ENCODE results near the gene CRTC3. TPM values are rescaled to one million over a fixed set of nuclear protein-coding genes. Genes with fewer than 3 reads are reported as not detected.
"Not testable (repeated sequence)": the region's sequence is repeated elsewhere in the genome, so short reads cannot be mapped to it uniquely, and the experiment has no call there.

The CRTC3 gene
- total and polyA plus RNA-seq, 2 experiments from 2014 or later = 15.1 to 24.5 TPM

DNA sequence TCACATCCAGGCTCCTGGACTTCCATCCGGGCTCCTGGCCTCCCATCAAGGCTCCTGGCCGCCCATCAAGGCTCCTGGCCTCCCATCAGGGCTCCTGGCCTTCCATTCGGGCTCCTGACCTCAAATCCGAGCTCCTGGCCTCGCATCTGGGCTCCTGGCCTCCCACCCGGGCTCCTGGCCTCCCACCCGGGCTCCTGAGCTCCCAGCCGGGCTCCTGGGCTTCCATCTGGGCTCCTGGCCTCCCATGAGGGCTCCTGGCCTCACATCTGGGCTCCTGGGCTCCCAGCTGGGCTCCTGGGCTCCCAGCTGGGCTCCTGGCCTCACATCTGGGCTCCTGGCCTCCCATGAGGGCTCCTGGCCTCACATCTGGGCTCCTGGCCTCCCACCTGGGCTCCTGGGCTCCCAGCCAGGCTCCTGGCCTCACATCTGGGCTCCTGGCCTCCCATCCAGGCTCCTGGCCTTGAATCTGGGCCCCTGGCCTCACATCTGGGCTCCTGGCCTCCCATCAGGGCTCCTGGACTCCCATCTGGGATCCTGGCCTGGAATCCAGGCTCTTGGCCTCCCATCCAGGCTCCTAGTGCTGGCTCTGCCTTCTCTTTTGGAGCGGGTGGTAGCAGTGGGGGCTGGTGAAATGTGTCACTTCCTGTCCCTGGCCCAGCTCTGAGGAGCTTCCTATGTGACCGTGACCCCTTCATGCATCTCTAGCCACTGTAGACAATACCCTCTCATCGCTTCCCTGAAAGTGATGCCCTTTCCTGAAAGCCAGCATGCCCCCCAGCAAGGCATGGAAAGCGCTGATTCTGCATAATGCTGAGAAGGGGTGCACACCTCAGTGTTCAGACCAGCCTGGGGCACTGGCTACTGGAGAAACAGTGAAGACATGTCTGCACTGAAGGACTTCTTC is 124.8 kb downstream of the CRTC3 start:
- Histone ChIP-seq H3K9me3 (ENCODE audit: low read depth) (no peaks in the 10 kb centered on the region), H3K4me3 (no peak overlapping the region), H3K27me3 (no peaks in the 10 kb centered on the region), H3K36me3 (no peaks in the 10 kb centered on the region), H3K4me1 (ENCODE audit: low read depth) (peaks cover 7% of the 10 kb centered on the region), H3K27ac (no peak overlapping the region)
- no peak for TF ChIP-seq CTCF (IDR thresholded peaks at IDR 0.05; ENCODE audit: low read depth, low read length)
- DNase-seq (ENCODE audit: low read depth in 1 of 2, low spot score in 1 of 2) = peak in 1 of 2 donors; percentile 11

- H3K36me3 ChIP-seq; H3K27me3 ChIP-seq; H3K9me3 ChIP-seq (ENCODE audit: low read depth); H3K27ac ChIP-seq; DNase-seq (ENCODE audit: low read depth in 1 of 2, low spot score in 1 of 2); H3K4me1 ChIP-seq (ENCODE audit: low read depth); H3K4me3 ChIP-seq: not testable (repeated sequence)
Observed at GRCh38 chr15:90657520-90658172, 127.9 kb downstream of the CRTC3 start.

DNA sequence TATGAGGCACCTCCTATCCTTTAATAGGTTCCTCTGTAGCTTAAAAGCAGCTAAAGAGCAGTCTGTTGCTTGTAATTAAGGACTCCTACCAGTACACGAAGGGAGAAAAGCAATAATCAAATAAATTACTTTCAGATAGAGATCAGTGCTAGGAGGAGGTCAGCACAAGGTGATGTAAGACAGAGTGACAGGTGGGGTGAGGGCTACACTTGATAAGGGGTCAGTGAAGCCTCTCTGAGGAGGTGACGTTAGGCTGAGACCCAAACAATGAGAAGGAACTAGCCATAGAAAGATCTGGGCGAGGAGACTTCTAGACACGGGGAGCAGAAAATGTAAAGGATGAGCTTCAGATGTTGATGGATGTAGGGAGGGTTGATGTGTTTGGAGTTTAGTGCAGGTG is 129.8 kb downstream of the CRTC3 start:
- Histone ChIP-seq H3K27ac (no peak overlapping the region), H3K4me3 (no peak overlapping the region), H3K9me3 (ENCODE audit: low read depth) (no peaks in the 10 kb centered on the region), H3K36me3 (no peaks in the 10 kb centered on the region), H3K4me1 (ENCODE audit: low read depth) (peaks cover 7% of the 10 kb centered on the region), H3K27me3 (no peaks in the 10 kb centered on the region)
- no peak for DNase-seq (ENCODE audit: low read depth in 1 of 2, low spot score in 1 of 2)
- no peak for TF ChIP-seq CTCF (IDR thresholded peaks at IDR 0.05; ENCODE audit: low read depth, low read length)

DNA sequence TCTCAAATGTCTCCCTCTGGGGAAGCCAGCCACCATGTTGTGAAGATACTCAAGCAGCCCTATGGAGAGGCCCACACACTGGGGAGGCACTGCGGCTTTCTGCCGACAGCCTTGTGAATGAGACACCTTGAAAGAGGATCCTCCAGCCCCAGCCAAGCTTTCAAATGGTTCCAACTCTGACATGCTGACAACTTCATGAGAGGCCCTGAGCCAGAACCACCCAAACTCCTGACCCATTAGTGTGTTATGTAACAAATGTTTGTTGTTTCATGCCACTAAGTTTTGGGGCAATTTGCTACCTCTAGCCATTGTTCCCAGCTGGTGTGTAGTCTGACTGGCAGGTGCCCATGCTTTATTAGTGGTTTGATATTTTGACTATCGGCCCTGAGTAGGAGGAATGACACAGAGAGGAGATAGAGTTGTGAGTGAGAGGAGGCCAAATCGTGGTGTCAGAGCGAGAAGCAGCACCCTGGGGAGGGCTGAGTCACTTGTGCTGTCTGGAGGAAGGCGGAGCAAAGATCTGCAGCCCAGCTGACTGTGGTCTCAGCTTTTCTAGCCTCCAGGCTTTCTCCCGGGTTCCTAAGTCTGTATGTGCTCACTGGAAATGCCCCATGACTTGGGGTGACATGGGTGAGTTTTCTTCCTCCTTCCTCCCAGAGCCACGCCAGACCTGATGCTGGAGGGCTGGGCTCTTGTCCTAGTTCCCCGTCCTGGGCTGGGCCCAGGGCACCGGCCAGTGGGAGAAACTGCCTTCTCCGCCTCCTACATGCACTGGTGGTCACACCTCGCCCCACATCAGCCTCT is 130.7 kb downstream of the CRTC3 start:
- H3K4me3 ChIP-seq = no peak overlapping the region
- H3K27ac ChIP-seq = no peak overlapping the region
- DNase-seq (ENCODE audit: low read depth in 1 of 2, low spot score in 1 of 2) = peak in 1 of 2 donors; percentile 82
- peaks cover under 1% of the 10 kb centered on the region for H3K27me3 ChIP-seq
- H3K4me1 ChIP-seq (ENCODE audit: low read depth) = peaks cover 7% of the 10 kb centered on the region
- TF ChIP-seq CTCF (IDR thresholded peaks at IDR 0.05; ENCODE audit: low read depth, low read length) = no peak
- no peaks in the 10 kb centered on the region for H3K36me3 ChIP-seq
- H3K9me3 ChIP-seq (ENCODE audit: low read depth) = no peaks in the 10 kb centered on the region

DNA sequence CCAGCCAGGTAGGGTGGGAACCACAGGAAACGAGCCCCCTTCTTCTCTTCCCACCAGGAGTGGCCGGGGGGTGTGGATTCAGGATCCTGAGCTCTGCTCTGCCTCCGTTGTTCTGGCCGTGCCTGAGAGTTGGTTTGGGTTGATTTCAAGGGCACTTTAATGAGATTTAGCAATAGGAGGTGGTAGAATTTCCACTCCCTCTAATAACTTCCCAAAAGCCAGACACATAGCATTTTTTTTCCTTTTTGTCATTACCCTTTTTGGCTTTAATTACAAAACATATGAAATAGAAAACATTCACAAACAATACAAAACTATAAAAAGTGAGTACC is 131.2 kb downstream of the CRTC3 start:
- not testable (repeated sequence) for H3K4me3 ChIP-seq; H3K36me3 ChIP-seq; DNase-seq (ENCODE audit: low read depth in 1 of 2, low spot score in 1 of 2); H3K27ac ChIP-seq; H3K27me3 ChIP-seq; H3K4me1 ChIP-seq (ENCODE audit: low read depth); H3K9me3 ChIP-seq (ENCODE audit: low read depth)

- not testable (repeated sequence) for H3K36me3 ChIP-seq; DNase-seq (ENCODE audit: low read depth in 1 of 2, low spot score in 1 of 2); H3K4me1 ChIP-seq (ENCODE audit: low read depth); H3K4me3 ChIP-seq; H3K27me3 ChIP-seq; H3K27ac ChIP-seq; H3K9me3 ChIP-seq (ENCODE audit: low read depth)
Observed at GRCh38 chr15:90664081-90664461, 134.3 kb downstream of the CRTC3 start.
